ENCODE data around the gene HSBP1L1.

DNA sequence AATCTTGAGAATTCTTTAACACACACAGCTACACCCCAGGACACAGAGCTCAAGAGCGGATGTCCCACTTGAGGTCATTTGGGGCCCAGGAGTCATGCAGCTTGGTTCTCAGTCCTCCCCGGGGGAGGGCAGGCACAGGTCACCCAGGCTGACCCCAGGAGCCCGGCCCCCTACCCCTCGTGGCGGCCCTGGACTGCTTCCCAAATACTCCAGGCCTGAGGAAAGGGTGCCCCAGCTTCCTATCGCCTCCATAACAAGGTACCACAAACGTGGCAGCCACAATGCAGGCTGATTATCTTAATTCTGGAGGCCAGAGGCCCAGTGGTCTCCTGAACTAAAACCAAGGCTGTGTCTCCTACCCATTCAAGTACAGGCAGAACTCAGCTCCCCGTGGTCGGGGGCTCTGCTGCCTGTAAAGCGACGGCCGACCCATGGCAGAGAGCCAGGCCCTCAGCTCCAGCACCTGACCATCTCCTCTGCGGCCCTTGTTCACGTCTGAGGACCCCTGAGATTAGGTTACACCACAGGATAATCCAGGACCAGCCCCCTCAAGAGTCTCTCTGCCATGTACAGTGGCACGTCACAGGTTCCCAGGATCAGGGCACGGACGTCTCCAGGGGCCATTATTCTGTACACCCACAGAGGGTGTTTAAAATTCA is 23.5 kb upstream of the HSBP1L1 start:
- TF ChIP-seq CTCF (tag by site-specific recombination; IDR thresholded peaks at IDR 0.05): no peak
- TF ChIP-seq ZNF610 (tag by site-specific recombination; IDR thresholded peaks at IDR 0.05; ENCODE audit: borderline replicate concordance): no peak
- TF ChIP-seq ZNF530 (tag by site-specific recombination; IDR thresholded peaks at IDR 0.05; ENCODE audit: low read depth): no peak
- TF ChIP-seq, protein P1, sequence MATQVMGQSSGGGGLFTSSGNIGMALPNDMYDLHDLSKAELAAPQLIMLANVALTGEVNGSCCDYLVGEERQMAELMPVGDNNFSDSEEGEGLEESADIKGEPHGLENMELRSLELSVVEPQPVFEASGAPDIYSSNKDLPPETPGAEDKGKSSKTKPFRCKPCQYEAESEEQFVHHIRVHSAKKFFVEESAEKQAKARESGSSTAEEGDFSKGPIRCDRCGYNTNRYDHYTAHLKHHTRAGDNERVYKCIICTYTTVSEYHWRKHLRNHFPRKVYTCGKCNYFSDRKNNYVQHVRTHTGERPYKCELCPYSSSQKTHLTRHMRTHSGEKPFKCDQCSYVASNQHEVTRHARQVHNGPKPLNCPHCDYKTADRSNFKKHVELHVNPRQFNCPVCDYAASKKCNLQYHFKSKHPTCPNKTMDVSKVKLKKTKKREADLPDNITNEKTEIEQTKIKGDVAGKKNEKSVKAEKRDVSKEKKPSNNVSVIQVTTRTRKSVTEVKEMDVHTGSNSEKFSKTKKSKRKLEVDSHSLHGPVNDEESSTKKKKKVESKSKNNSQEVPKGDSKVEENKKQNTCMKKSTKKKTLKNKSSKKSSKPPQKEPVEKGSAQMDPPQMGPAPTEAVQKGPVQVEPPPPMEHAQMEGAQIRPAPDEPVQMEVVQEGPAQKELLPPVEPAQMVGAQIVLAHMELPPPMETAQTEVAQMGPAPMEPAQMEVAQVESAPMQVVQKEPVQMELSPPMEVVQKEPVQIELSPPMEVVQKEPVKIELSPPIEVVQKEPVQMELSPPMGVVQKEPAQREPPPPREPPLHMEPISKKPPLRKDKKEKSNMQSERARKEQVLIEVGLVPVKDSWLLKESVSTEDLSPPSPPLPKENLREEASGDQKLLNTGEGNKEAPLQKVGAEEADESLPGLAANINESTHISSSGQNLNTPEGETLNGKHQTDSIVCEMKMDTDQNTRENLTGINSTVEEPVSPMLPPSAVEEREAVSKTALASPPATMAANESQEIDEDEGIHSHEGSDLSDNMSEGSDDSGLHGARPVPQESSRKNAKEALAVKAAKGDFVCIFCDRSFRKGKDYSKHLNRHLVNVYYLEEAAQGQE (tag by site-specific recombination; IDR thresholded peaks at IDR 0.05): no peak
- no peak for TF ChIP-seq ZNF48 (tag by site-specific recombination; IDR thresholded peaks at IDR 0.05)
- no peak for TF ChIP-seq ZNF211 (tag by site-specific recombination; IDR thresholded peaks at IDR 0.05; ENCODE audit: low read depth)
- no peak for TF ChIP-seq ZNF398 (tag by site-specific recombination; IDR thresholded peaks at IDR 0.05)
- no peak for TF ChIP-seq SCRT1 (tag by site-specific recombination; IDR thresholded peaks at IDR 0.05; ENCODE audit: borderline replicate concordance)
- TF ChIP-seq ZFP69B (tag by site-specific recombination; IDR thresholded peaks at IDR 0.05): no peak
- no peak for TF ChIP-seq ZNF350 (tag by site-specific recombination; IDR thresholded peaks at IDR 0.05)
- TF ChIP-seq, protein P2, sequence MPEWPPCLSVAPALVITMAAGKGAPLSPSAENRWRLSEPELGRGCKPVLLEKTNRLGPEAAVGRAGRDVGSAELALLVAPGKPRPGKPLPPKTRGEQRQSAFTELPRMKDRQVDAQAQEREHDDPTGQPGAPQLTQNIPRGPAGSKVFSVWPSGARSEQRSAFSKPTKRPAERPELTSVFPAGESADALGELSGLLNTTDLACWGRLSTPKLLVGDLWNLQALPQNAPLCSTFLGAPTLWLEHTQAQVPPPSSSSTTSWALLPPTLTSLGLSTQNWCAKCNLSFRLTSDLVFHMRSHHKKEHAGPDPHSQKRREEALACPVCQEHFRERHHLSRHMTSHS (tag by site-specific recombination; IDR thresholded peaks at IDR 0.05): no peak
- TF ChIP-seq, protein P3, sequence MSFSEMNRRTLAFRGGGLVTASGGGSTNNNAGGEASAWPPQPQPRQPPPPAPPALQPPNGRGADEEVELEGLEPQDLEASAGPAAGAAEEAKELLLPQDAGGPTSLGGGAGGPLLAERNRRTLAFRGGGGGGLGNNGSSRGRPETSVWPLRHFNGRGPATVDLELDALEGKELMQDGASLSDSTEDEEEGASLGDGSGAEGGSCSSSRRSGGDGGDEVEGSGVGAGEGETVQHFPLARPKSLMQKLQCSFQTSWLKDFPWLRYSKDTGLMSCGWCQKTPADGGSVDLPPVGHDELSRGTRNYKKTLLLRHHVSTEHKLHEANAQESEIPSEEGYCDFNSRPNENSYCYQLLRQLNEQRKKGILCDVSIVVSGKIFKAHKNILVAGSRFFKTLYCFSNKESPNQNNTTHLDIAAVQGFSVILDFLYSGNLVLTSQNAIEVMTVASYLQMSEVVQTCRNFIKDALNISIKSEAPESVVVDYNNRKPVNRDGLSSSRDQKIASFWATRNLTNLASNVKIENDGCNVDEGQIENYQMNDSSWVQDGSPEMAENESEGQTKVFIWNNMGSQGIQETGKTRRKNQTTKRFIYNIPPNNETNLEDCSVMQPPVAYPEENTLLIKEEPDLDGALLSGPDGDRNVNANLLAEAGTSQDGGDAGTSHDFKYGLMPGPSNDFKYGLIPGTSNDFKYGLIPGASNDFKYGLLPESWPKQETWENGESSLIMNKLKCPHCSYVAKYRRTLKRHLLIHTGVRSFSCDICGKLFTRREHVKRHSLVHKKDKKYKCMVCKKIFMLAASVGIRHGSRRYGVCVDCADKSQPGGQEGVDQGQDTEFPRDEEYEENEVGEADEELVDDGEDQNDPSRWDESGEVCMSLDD (tag by site-specific recombination; IDR thresholded peaks at IDR 0.05): no peak
- no peak for TF ChIP-seq ZNF416 (tag by site-specific recombination; IDR thresholded peaks at IDR 0.05)
- TF ChIP-seq PRDM10 (tag by site-specific recombination; IDR thresholded peaks at IDR 0.05): no peak

Measured in HEK293 (cell line).